8988T (cell line): ENCODE results near the gene CHRDL2.

ENCODE experiments used
- DNase-seq: peaks from one replicate; pipeline ENCODE4 v3.0.0; 2011

The CHRDL2 gene

DNA sequence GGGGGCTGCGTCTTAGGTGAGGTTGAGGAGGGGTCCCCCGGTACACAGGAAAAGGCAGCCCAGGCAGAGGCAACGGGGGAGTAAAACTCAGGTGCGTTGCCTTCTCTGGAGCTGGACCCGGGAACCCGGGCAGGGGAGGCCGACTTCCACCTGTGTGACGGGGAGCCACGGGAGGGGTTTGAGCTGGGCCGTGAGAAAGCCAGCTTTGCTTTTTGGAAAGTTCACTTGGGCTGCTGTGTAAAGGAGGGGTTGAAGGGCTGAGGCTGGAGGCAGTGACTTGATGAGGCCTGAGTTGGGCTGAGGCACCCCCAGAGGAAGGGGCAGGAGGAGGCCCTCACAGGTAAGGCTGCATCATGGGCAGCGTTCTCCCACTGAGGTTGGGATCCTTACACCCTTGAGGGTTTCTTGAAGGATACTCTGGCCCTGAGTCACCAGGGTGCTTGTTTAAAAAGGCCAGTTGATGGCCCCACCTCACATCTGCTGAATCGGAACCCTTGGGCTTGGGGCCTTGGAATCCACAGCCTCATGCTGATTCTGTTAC lies 47.2 kb downstream of the CHRDL2 start:
- DNase-seq: no peak

- DNase-seq: no peak
Measured at GRCh38 chr11:74683279-74683871, 47.9 kb downstream of the CHRDL2 start.

DNA sequence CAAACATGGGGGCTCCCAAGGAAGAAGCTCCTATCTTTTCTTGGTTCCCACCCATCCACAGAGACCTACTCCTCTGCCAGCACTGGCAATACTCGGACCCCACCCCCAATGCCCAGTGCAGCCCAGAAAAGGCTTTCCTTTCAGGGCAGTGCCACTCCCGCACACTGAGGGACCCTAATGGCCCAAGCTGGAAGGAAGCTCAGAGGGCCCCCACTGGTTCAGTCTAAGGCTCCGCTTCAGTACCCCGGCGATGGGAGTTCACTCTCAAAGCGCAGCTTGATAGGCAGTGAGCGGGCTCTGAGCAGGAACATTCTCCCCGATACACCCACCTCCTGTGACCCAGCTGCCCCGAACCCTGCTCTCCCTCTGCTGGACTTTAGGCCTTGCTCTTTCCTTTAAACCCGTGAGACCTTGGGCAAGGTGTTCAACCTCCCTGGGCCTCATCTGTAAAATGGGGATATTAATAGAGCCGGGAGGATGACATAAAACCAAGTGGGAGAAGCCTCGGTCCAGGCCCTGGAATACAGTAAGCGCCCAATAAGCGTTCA lies 48.4 kb downstream of the CHRDL2 start:
- DNase-seq: no peak

DNA sequence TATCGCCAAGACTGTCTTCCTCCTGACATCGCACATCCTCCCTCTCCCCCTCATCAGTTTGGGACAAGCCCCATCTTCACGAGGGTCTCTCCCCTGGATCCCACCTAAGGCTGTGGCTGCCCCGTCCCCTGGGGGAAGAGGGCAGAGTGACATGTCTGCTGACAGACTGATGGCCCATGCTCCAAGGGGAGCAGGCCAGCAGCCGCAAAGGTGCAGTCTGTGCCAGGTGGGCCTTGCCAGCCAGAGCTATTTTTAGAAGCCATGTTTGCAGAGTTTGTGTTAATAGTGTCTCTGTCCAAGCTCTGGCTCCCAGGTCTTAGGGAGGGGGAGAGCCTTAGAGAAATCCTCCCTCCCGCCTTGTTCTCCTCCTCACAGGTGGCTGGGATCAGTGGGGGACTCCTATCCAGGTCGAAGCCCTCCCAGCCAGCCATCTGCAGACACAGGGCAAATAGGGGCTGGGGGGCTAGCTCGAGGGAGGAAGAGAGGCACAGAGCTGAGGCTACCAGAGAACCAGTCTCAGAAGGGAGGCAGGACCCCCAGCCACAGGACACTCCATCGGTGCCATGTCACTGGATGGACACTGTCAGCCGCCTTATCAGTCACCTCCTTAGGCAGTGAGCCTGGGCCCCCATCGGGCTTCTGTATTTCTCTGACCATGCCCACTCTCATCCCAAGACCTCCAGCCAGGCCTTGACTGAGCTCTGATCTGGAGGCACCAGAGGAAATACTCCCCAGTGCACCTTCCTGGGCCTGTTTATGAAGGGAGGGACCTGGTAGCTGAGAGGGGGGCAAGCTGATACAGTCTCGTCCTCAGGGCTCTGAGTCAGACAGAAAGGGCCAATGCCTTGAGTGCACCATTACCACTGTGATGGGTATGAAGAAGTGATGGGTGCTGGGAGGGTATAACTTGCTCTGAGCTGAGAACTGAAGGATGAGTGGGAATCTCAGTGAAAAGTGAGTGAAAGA lies 49.3 kb downstream of the CHRDL2 start:
- peak; percentile 16 for DNase-seq

- DNase-seq: peak; percentile 29
Measured at GRCh38 chr11:74680703-74681531, 50.3 kb downstream of the CHRDL2 start.

GRCh38 chr11:74680035-74680671 lies 51.1 kb downstream of the CHRDL2 start:
- DNase-seq: peak; percentile 17

- DNase-seq: peak; percentile 17
Measured at GRCh38 chr11:74679513-74679865, 51.7 kb downstream of the CHRDL2 start.

- DNase-seq: no peak
Measured at GRCh38 chr11:74678591-74679512, 52.4 kb downstream of the CHRDL2 start.

- DNase-seq: no peak
Measured at GRCh38 chr11:74678041-74678440, 53.2 kb downstream of the CHRDL2 start.

DNA sequence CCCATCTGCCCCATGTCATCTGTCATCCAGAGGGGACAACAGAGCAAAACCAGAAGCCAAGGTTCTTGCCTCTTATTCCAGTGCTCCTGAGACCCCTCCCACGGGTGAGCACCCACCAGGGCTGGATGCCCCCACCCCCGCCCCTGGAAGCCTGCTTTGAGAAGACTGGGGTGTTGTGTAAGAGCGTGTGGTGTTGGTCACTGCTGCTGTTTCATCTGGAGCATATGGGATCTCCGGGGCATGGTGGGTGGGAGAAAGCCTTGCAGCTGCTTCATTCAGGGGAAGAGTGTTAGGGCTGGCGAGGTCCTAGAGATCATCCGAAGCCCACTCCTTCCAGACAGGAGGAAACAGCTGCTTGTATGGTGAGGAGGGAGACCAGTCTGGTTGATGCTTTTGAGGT lies 54.1 kb downstream of the CHRDL2 start:
- DNase-seq: no peak

DNA sequence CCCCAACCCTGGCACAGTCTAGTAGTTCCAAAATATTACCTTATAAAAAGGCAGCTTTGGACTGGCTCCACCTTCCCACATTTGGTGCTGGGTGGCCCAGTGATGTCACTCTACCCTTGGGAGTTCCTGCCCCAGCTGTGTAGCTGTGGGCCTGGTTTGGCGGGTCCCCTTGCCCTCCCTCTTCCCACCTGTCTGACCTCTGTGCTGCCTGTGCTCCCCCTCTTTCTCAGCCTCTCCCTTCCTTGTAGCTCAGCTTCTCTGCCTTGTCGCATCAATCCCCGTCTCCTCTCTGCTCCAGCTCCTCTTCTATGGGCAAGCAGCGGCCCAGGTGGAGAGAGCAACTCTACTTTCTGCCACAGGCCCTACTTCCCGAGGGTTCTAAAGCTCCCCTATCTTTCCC lies 54.6 kb downstream of the CHRDL2 start:
- DNase-seq: no peak

- DNase-seq: no peak
Measured at GRCh38 chr11:74675761-74676160, 55.5 kb downstream of the CHRDL2 start.

- DNase-seq: no peak
Measured at GRCh38 chr11:74673693-74674360, 57.4 kb downstream of the CHRDL2 start.

GRCh38 chr11:74672956-74673692 lies 58.1 kb downstream of the CHRDL2 start:
- no peak for DNase-seq

GRCh38 chr11:74672332-74672955 lies 58.8 kb downstream of the CHRDL2 start:
- no peak for DNase-seq

DNA sequence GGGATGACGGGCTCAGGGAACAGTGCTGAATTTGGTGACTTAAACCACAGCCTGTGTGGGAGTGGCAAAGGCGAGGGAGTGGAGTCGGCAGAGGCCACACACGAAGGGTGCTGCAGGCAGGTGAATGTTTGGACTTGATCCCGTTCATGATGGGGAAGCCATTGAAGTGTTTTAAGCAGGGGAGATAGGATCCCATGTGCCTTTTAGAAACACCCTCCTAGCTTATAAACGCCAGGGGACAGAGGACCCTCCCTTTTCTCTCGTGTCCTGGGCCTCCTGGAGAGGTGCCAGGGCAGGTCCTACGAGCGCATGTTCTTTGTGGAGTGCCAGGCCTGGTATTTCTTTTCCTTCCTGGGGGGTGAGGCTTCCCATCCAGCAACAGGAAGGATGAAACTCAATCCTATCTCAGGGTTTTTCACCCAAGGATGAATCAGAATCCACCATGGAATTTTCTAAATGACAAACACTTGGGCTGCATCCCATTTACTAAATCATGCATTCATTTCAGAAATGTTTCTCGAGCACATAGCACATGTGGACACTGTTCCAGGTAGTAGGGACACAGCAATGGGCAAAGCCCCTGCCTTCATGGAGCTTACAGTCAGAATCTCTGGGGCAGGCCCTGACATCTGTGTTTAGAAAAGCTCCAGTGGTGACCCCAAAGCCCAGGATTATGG lies 59.6 kb downstream of the CHRDL2 start:
- DNase-seq: no peak

GRCh38 chr11:74670171-74670570 lies 61.1 kb downstream of the CHRDL2 start:
- DNase-seq: no peak

DNA sequence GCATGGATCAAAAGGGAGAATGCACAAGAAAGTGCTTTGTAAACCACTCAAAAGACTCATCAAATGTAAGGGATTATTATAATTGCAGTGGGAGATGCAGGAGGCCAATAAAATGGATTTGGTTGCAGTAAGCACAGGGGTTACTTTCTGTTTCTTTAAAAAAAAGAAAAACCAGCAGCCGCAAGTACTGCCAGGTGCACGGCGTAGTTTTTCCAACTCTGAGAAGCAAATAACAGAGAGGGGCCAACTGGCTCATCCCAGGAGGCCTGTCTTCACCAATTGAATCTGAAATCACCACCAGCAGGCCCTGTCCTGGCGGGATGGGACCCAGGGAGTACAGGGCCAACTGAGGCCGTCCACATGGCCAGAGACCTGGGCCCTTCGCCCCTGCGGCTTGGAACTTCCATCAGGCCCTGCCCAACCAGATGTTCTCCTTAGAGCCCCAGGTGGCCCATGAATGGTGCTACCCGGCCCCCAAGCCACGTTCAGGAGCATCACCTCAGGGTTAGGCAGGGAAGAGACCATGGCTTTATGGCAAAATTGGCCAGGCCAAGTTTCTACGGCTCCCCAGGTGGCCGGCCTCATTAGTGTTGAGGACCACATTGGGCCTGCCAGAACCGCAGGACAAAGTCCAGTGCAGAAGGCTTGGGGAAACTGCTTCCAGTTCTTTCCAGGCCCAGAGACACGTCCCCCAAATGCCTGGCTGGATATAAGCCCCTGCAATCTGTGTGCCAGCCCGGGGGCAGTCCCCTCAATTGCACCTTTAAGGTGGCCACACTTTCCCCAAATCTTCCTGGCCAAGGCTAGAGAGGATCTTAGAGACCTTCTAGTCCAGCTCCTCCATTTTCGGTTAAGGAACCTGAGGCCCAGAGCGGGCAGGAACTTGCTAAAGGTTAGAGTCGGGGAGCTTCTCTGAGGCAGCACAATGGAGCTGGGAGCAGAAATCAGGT lies 61.7 kb downstream of the CHRDL2 start:
- no peak for DNase-seq
